ENCODE measurements around the gene PDE1A.

The PDE1A gene

GRCh38 chr2:182426918-182427240 is at the start of gene PDE1A:
PDE1A (minus strand) TSS chr2:182427036.
- DNase-seq, result no peak

DNA sequence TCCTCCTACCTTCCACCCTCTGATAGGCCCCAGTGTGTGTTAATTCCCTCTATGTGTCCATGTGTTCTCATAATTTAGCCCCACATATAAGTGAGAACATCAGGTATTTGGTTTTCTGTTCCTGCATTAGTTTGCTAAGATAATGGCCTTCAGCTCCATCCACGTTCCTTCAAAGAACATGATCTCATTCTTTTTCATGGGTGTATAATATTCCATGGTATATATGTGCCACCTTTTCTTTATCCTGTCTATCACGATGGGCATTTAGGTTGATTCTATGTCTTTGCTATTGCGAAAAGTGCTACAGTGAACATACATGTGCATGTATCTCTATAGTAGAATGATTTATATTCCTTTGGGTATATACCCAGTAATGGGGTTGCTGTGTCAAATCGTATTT is 46.8 kb upstream of the PDE1A start:
- DNase-seq, result no peak

GRCh38 chr2:182463760-182464159 is 36.9 kb upstream of the PDE1A start:
- DNase-seq, result no peak

DNA sequence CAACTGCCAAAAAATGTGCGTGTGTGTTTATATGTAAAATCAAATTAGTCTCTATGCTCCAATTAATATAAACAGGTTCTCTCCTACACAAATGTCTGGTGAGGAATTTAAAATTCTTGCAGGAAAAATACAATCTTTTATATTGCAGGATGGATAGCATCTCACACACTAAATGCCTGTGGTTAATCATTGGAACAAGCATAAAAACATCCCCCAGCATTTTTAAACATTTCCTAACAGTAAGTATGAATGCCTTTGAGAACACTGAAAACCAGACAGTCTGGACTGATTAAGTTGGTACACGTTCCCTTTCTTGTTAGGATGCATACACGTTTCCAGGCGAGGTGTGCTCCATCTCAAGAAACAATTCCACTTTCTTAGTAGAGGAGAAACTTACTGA is 29.9 kb upstream of the PDE1A start:
- DNase-seq, result no peak

- DNase-seq, result no peak
These were observed 25.7 kb upstream of the PDE1A start for GRCh38 chr2:182452456-182452990.

- DNase-seq, result no peak
These were observed 21.5 kb upstream of the PDE1A start for GRCh38 chr2:182448371-182448770.

DNA sequence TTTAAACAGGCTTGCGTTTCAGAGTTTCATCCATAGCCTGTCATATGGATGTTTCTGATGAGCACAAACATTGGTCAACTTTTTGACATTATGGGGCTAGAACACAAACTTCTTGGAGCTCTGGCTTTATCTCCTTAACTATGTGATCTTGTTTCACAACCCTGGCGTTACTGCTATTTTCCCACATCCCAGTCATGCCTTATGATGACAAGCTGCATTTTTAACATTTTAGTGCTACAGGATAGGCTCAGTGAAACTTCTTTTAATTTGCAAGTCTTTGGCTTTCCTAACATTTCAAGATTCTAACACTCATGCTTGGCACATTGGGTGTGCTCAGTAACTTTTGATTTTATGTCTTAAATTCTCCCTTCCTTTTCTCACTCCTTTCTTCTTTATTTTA is 21.0 kb upstream of the PDE1A start:
- no peak for DNase-seq

DNA sequence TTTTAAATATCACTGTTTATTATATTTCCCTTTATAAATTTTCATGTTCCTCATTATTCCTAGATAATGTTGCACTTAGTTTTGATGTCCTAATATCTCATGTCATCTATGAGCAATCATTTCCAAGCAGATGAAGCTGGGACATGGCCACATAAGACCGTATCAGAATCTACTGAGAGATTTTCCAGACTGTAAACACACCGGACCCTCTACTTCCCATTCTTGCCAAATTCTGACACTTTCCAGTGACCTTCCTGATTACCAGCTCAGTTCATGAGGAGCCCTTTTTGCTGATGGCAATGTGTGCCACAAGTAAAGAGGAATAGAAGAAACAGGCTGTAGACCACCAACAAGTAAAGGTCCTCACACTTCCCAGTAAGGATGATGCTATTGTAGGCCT is 20.3 kb upstream of the PDE1A start:
- no peak for DNase-seq

DNA sequence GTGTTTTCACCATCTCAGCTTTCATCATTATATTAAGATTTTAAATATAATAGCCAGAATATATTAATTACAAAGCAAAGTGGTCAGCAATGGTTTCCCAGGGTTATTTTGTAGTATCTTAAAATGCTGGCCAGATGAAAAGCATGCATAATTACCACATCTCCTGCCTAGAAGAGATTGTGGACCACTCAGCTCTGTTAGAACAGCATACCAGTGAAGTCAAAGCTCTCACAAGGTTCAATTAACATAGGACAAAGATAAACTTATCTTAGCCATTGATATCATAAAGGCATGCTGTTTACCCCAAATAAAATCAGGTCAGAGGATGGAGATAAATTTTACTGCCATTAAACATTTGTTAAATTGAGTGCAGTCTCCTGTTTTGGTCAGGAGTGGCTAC is 19.3 kb upstream of the PDE1A start:
- no peak for DNase-seq

DNA sequence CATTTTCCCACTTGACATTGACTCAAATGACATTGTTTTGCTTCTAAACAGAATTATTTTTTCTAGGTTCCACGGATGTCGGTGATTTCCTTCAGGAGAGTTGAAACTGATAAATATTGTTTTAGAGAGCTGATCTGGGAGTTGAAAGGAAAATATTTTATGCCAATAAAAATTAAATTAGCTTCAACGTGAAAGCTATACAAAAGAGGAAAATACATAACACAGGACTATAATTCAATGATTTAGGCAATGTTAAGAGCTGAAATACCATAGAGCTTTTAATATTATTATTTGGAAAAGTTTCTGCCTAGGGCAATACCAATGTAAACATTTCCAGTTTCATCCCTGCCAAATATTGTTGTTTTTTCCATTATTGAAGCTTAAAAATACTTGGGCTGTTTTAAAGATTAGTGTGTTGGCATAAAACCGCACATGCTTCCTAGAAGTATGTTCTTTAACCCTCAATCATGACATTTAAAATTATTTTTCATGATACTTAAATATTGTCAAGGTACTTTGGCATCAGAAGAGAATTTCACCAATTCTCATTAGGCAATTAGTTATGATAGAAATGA is 18.6 kb upstream of the PDE1A start:
- DNase-seq, result no peak

- no peak for DNase-seq
These were observed 18.0 kb upstream of the PDE1A start for GRCh38 chr2:182444806-182445205.

DNA sequence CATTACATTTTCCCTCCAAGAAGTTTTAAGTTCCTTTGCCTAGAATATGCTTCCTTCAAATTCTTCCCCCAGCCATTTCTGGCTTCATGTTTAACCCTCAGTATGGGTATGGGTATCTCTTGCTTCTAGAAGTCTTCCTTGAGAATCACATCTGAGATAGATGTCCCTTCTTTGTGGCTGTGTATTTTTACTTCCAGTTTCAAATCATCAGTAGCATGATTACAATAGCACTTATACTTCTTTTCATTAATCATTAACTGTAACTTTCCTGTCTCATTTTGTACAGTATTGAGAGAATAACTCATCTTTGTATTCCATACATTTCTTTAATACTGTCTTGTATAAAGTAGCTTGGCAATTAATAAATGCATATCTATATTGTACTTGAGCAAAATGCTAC is 17.3 kb upstream of the PDE1A start:
- no peak for DNase-seq

GRCh38 chr2:182436252-182436651 is 9.4 kb upstream of the PDE1A start:
- DNase-seq, result no peak

DNA sequence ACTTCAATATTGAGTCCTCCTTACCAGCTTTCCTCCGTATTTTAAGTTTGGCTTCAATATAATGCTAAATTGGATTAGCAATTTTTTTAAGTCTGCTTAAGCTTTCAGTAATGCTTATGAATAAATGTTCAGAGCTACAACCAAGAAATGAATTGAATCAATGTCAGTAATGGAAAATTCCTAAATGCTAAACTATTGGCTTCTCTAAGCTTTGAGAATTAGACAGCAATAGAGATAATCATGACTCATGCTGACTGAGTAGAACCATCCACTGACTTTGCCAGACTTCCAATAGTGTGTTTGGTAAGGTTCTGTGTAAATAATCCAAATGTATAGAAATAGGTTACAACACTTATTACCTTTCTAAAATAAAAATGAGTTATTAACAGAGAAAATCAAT is 8.9 kb upstream of the PDE1A start:
- no peak for DNase-seq

- no peak for DNase-seq
These were observed 5.2 kb upstream of the PDE1A start for GRCh38 chr2:182432051-182432450.

- DNase-seq, result no peak
These were observed 1.6 kb upstream of the PDE1A start for GRCh38 chr2:182428476-182428875.

GRCh38 chr2:182426082-182426917 is 536 bp downstream of the PDE1A start:
- no peak for DNase-seq

DNA sequence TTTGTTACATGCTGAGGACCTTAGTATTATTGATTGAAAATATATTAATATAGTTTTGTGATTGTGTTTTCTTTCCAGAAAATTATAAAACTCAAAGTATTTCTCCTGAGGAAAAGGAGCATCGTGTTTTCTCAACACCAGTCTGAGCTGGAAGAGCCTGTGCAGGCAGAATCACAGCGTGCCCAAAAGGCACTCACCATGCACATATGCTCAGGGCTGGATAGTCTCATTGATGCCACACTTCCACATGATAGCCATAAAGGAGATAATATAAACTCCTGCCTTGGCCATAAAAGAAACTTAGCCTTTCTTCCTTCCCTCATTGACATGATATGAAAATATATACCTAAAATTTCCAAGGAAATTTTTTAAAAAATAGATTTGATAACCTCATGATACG is 4.0 kb downstream of the PDE1A start:
- no peak for DNase-seq

DNA sequence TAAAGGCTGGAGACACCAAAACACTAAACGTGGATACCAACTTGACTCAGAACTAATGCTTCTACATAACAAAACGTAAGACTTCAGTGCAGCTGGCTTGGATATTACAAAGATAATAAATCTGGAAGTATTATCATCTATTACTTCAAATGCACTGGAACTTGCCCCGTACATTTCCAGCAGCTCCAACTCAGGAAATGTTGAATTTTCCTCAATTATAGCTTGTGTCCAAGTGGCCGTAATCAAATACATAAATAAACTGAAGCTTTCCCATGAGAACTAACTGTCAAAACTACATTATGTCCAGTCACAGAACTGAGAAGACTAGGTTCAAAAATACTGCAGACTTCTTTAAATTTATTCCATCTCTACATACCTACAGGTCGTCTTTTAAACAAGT is 6.2 kb downstream of the PDE1A start:
- no peak for DNase-seq

- no peak for DNase-seq
These were observed 10.0 kb downstream of the PDE1A start for GRCh38 chr2:182416861-182417260.

- DNase-seq, result no peak
These were observed 10.6 kb downstream of the PDE1A start for GRCh38 chr2:182416191-182416590.

DNA sequence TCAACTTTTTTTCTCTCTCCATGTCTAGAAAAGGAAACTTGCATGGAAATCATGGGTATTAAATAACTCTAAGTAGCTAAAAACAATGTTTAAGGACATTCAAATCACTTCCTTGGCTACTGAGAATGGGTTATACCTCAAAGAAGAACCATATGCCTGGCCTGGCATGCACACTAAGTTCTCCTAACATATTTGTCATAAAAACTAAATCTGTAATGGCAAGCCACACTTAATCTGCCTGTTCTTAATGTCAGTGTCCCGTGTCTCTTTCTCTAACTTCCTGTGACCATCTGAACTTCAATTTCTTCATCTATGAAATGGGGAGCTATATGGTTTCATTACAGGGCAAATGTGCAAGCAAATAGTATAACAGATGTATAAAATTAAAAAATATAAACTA is 11.1 kb downstream of the PDE1A start:
- no peak for DNase-seq

DNA sequence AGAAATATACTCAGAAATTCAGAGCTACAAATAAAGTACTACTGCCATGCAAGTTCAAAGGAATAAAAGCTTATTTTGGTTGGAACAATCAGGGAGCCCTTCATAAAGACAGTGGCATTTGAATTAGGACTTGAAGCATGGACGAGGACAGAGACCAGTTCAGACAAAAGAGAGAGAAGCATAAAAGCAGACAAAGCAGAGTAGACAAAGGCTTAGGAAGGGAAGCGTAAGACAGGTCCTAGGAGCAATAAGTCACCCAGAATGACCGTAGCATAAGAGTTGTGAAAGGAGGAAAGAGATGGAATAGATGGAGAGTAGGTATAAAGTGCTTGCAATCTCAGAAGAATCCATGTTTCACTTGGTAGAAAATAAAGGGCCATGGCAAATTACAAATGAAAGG is 14.0 kb downstream of the PDE1A start:
- no peak for DNase-seq

- DNase-seq, result no peak
These were observed 16.7 kb downstream of the PDE1A start for GRCh38 chr2:182410120-182410519.

- no peak for DNase-seq
These were observed 20.6 kb downstream of the PDE1A start for GRCh38 chr2:182406221-182406620.
